NCI-H2107 (cell line): ENCODE results near the gene GNLY.

Experiments
- DNase-seq: peaks from one replicate; lab custom pipeline; 2025; lab: John Stamatoyannopoulos, UW

The GNLY gene

GRCh38 chr2:85684806-85685205, 9.4 kb upstream of the GNLY start:
- DNase-seq = no peak

- no peak for DNase-seq
These were observed 3.2 kb upstream of the GNLY start for GRCh38 chr2:85690932-85691331.

- no peak for DNase-seq
These were observed 2.0 kb upstream of the GNLY start for GRCh38 chr2:85692039-85692645.

- no peak for DNase-seq
These were observed 963 bp downstream of the GNLY start for GRCh38 chr2:85695121-85695520.

- no peak for DNase-seq
These were observed 1.8 kb downstream of the GNLY start for GRCh38 chr2:85695691-85696668.

GRCh38 chr2:85697096-85697495, 2.9 kb downstream of the GNLY start:
- DNase-seq = no peak

GRCh38 chr2:85697716-85698115, 3.6 kb downstream of the GNLY start:
- DNase-seq = no peak

GRCh38 chr2:85698184-85698879, 4.2 kb downstream of the GNLY start:
- DNase-seq = no peak

GRCh38 chr2:85698880-85699254, 4.7 kb downstream of the GNLY start:
- no peak for DNase-seq

- no peak for DNase-seq
These were observed 5.2 kb downstream of the GNLY start for GRCh38 chr2:85699325-85699724.

GRCh38 chr2:85702172-85702571, 8.0 kb downstream of the GNLY start:
- no peak for DNase-seq

GRCh38 chr2:85702800-85703199, 8.6 kb downstream of the GNLY start:
- no peak for DNase-seq

GRCh38 chr2:85703329-85703728, 9.2 kb downstream of the GNLY start:
- no peak for DNase-seq

GRCh38 chr2:85704038-85704437, 9.9 kb downstream of the GNLY start:
- DNase-seq = no peak

- DNase-seq = no peak
These were observed 10.9 kb downstream of the GNLY start for GRCh38 chr2:85704800-85705679.

GRCh38 chr2:85705680-85706039, 11.5 kb downstream of the GNLY start:
- no peak for DNase-seq

- no peak for DNase-seq
These were observed 11.9 kb downstream of the GNLY start for GRCh38 chr2:85706063-85706462.

GRCh38 chr2:85706599-85707296, 12.6 kb downstream of the GNLY start:
- no peak for DNase-seq

GRCh38 chr2:85707304-85707703, 13.1 kb downstream of the GNLY start:
- DNase-seq = peak; percentile 61

GRCh38 chr2:85708641-85709040, 14.5 kb downstream of the GNLY start:
- DNase-seq = no peak

- DNase-seq = no peak
These were observed 15.2 kb downstream of the GNLY start for GRCh38 chr2:85709401-85709811.
